GM12878 (cell line): ENCODE measurements around the gene TBCA. TPM values are rescaled to one million over a fixed set of nuclear protein-coding genes. Genes with fewer than 3 reads are reported as not detected.

Experiments used
- ASH2L ChIP-seq: fragments of 300-600, 200-600 bp; sonication (generic); IDR thresholded peaks from 2 replicates; pipeline ENCODE4 v1.6.1; 2017; ENCODE audit warnings: low read depth, mild to moderate bottlenecking, borderline replicate concordance
- ATF7 ChIP-seq: fragments of 450-650 bp; IDR thresholded peaks from 2 replicates; pipeline ENCODE4 v1.6.1; 2016; ENCODE audit warnings: low read depth, mild to moderate bottlenecking
- BHLHE40 ChIP-seq, 2 experiments: fragments of 450-650 bp in 1 of 2; IDR thresholded peaks; 2 replicates each; pipeline ENCODE4 v1.6.1; 2011 to 2017; ENCODE audit warnings: low read depth in 2 of 2, borderline replicate concordance in 1 of 2, improper control_type of control experiment in 1 of 2, low read length in 1 of 2, mild to moderate bottlenecking in 1 of 2
- BMI1 ChIP-seq: fragments of 450-650 bp; IDR thresholded peaks from 2 replicates; pipeline ENCODE4 v1.6.1; 2016; ENCODE audit warnings: mild to moderate bottlenecking, moderate library complexity, borderline replicate concordance
- CBX3 ChIP-seq: fragments of 200-600 bp; sonication (generic); IDR thresholded peaks from 2 replicates; pipeline ENCODE4 v1.6.1; 2016; ENCODE audit warnings: low read depth, borderline replicate concordance
- CREM ChIP-seq: IDR thresholded peaks from 2 replicates; pipeline ENCODE4 v1.6.1; 2014; ENCODE audit warnings: antibody characterized with exemption, low read depth
- DPF2 ChIP-seq: fragments of 450-650 bp; IDR thresholded peaks from 2 replicates; pipeline ENCODE4 v1.6.1; 2017; ENCODE audit warnings: mild to moderate bottlenecking
- ETV6 ChIP-seq, 2 experiments: fragments of 450-650 bp in 1 of 2; IDR thresholded peaks in 1 of 2; conservative IDR thresholded peaks in 1 of 2; 2 replicates each; pipeline ENCODE4 v1.6.1; 2014; ENCODE audit warnings: antibody characterized with exemption in 1 of 2, borderline replicate concordance in 1 of 2, low read depth in 1 of 2, mild to moderate bottlenecking in 1 of 2, moderate library complexity in 1 of 2
- HDAC6 ChIP-seq: fragments of 200-600 bp; sonication (generic); IDR thresholded peaks from one replicate; pipeline ENCODE4 v1.8.0; 2017; ENCODE audit warnings: antibody characterized with exemption; ENCODE audit not compliant: unreplicated experiment
- KLF5 ChIP-seq: fragments of 450-650 bp; IDR thresholded peaks from 2 replicates; pipeline ENCODE4 v1.6.1; 2014; ENCODE audit warnings: mild to moderate bottlenecking; ENCODE audit not compliant: partially characterized antibody
- MTA2 ChIP-seq: fragments of 450-650 bp; IDR thresholded peaks from 2 replicates; pipeline ENCODE4 v1.6.1; 2016; ENCODE audit warnings: low read depth, mild to moderate bottlenecking, moderate library complexity
- MTA3 ChIP-seq: IDR thresholded peaks from 2 replicates; pipeline ENCODE4 v1.6.1; 2012; ENCODE audit warnings: low read length, inconsistent platforms, borderline replicate concordance
- MXI1 ChIP-seq: fragments of 150-350 bp; IDR thresholded peaks from 2 replicates; pipeline ENCODE4 v1.6.1; 2011; ENCODE audit warnings: low read depth, mild to moderate bottlenecking, inconsistent platforms, low read length, improper control_type of control experiment
- POLR2AphosphoS5 ChIP-seq: IDR thresholded peaks from 2 replicates; pipeline ENCODE4 v1.6.1; 2011; ENCODE audit warnings: mild to moderate bottlenecking, low read length, inconsistent platforms
- PRDM15 ChIP-seq: fragments of 450-650 bp; formaldehyde crosslinking; IDR thresholded peaks from 2 replicates; pipeline ENCODE4 v1.4.0; 2020; ENCODE audit warnings: mild to moderate bottlenecking, moderate library complexity
- SMARCA5 ChIP-seq: fragments of 450-650 bp; IDR thresholded peaks from 2 replicates; pipeline ENCODE4 v1.6.1; 2017; ENCODE audit warnings: mild to moderate bottlenecking
- STAT3 ChIP-seq: IDR thresholded peaks from 2 replicates; pipeline ENCODE4 v1.6.1; 2011; ENCODE audit warnings: low read depth, low read length, improper control_type of control experiment
- TBL1XR1 ChIP-seq: IDR thresholded peaks from 2 replicates; pipeline ENCODE4 v1.6.1; 2012; ENCODE audit warnings: low read depth, low read length, improper control_type of control experiment
- TCF12 ChIP-seq: IDR thresholded peaks from 2 replicates; pipeline ENCODE4 v1.6.1; 2011; ENCODE audit warnings: low read depth, mild to moderate bottlenecking, low read length
- TCF3 ChIP-seq: IDR thresholded peaks from 2 replicates; pipeline ENCODE4 v1.6.1; 2012; ENCODE audit warnings: low read depth, mild to moderate bottlenecking, low read length, borderline replicate concordance; ENCODE audit not compliant: insufficient read depth
- TCF7 ChIP-seq: IDR thresholded peaks from 2 replicates; pipeline ENCODE4 v1.6.1; 2014; ENCODE audit warnings: antibody characterized with exemption, borderline replicate concordance
- ZNF207 ChIP-seq: fragments of 450-650 bp; IDR thresholded peaks from 2 replicates; pipeline ENCODE4 v1.6.1; 2014; ENCODE audit warnings: antibody characterized with exemption, mild to moderate bottlenecking, borderline replicate concordance
- ZZZ3 ChIP-seq: IDR thresholded peaks from 2 replicates; pipeline ENCODE4 v1.6.1; 2011; ENCODE audit warnings: low read depth; ENCODE audit not compliant: control insufficient read depth, insufficient read length
- polyA plus RNA-seq, 11 experiments: library from polyadenylated mRNA; depleted of rRNA in 4 of 11; unstranded in 6 of 11; stranded (reverse) in 5 of 11; fragments of >200 nt; fragmentation: Nextera tagmentation in 4 of 11; fragmentation: Illumina TruSeq in 1 of 11; extraction: Ambion mirVana in 4 of 11; extraction: Trizol in 1 of 11; gene quantifications; 1 replicate in 1 of 11; 2 replicates in 10 of 11; pipeline versions ENCODE4 v1.2.1 to v1.2.3, GENCODE V29; 2011 to 2016; ENCODE audit warnings: inconsistent platforms in 2 of 11, missing spikeins in 2 of 11, low read depth in 1 of 11
- total RNA-seq, 4 experiments: library from RNA; depleted of rRNA in 3 of 4; stranded (reverse); fragments of >200 nt in 3 of 4; fragmentation: Illumina TruSeq in 1 of 4; extraction: Trizol in 1 of 4; gene quantifications; 2 replicates each; pipeline versions ENCODE4 v1.2.1 to v1.2.3, GENCODE V29; 2013 to 2021
- TF ChIP-seq, protein P1 (sequence below): fragments of 450-650 bp; IDR thresholded peaks from 2 replicates; pipeline ENCODE4 v1.6.1; 2016; ENCODE audit warnings: mild to moderate bottlenecking
- TF ChIP-seq, protein P2 (sequence below): IDR thresholded peaks from 2 replicates; pipeline ENCODE4 v1.6.1; 2011; ENCODE audit warnings: borderline replicate concordance, low read depth, mild to moderate bottlenecking, moderate library complexity, mixed read lengths, low read length; ENCODE audit not compliant: insufficient read depth; ENCODE audit errors: extremely low read length

TBCA gene
- total and polyA plus RNA-seq, 10 of the 15 experiments (the other 5 are each of a cell fraction or from before 2014, with no cell fraction given), result 86.3 to 647 (median 294) TPM

GRCh38 chr5:77775790-77776553, at the start of gene TBCA (continued):
- no peak for TF ChIP-seq BMI1
- no peak for TF ChIP-seq CBX3
- peak; percentile 74 for TF ChIP-seq MXI1
- TF ChIP-seq HDAC6, result no peak
- TF ChIP-seq SMARCA5, result peak; percentile 88
- TF ChIP-seq STAT3, result no peak
- no peak for TF ChIP-seq KLF5
- peak; percentile 89 to 94 for TF ChIP-seq BHLHE40 (IDR thresholded peaks at IDR 0.05; ENCODE audit: borderline replicate concordance in 1 of 2, low read depth in 2 of 2, low read length in 1 of 2)
- no peak for TF ChIP-seq MTA3
- TF ChIP-seq ETV6 (conservative IDR thresholded peaks at IDR 0.05 in 1 of 2, IDR thresholded peaks at IDR 0.05 in 1 of 2; ENCODE audit: borderline replicate concordance in 1 of 2, low read depth in 1 of 2), result no peak
- no peak for TF ChIP-seq TCF7
- TF ChIP-seq ZNF207, result 0 out of 2 replicates have a peak, but pooled peaks have one; percentile 48
- TF ChIP-seq CREM, result no peak
- TF ChIP-seq, protein P1, sequence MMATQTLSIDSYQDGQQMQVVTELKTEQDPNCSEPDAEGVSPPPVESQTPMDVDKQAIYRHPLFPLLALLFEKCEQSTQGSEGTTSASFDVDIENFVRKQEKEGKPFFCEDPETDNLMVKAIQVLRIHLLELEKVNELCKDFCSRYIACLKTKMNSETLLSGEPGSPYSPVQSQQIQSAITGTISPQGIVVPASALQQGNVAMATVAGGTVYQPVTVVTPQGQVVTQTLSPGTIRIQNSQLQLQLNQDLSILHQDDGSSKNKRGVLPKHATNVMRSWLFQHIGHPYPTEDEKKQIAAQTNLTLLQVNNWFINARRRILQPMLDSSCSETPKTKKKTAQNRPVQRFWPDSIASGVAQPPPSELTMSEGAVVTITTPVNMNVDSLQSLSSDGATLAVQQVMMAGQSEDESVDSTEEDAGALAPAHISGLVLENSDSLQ, result no peak
- TF ChIP-seq PRDM15 (CRISPR knock-in tag), result no peak
- TF ChIP-seq TCF12, result 0 out of 2 replicates have a peak, but pooled peaks have one; percentile 3
- no peak for TF ChIP-seq ATF7
- TF ChIP-seq, protein P2, sequence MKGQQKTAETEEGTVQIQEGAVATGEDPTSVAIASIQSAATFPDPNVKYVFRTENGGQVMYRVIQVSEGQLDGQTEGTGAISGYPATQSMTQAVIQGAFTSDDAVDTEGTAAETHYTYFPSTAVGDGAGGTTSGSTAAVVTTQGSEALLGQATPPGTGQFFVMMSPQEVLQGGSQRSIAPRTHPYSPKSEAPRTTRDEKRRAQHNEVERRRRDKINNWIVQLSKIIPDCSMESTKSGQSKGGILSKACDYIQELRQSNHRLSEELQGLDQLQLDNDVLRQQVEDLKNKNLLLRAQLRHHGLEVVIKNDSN, result peak; percentile 85
- TF ChIP-seq DPF2, result peak; percentile 92
- TF ChIP-seq ASH2L, result 0 out of 2 replicates have a peak, but pooled peaks have one; percentile 79
- TF ChIP-seq TBL1XR1, result peak; percentile 66; the same call in 1 of the 2 replicates
- no peak for TF ChIP-seq ZZZ3
- peak; percentile 90 for TF ChIP-seq POLR2AphosphoS5
- TF ChIP-seq TCF3, result no peak
- TF ChIP-seq MTA2, result no peak
